ENCODE results near the gene COL15A1.

DNA sequence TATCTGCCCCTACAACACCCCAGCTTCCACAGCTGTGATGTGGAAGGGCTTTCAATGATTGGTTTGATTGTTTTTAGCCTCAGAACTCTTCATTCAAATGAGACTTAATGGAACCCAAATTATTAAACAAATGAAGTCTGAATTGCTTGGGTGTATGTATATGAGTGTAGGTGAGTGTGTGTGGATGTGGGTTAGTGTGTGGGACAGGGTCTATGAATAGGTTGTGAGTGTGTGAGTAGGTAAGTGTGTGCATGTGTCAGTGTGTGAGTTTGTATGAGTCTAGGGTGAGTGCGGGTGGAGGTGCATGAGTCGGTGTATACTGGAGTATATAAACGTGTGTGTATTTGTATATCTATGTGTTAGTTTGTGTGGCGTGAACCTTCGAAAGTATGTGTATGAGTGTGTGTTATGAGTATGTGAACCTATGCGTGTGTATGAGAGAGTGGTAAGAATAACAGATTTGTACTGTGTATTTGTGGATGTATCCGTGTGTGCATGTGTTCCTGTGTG, 26.9 kb downstream of the COL15A1 start:
- TF ChIP-seq POLR2AphosphoS5 (IDR thresholded peaks at IDR 0.05; ENCODE audit: low read depth) (no peak), CTCF (IDR thresholded peaks at IDR 0.05; ENCODE audit: insufficient read depth, low read length) (no peak)
- TF ChIP-seq, protein P1, sequence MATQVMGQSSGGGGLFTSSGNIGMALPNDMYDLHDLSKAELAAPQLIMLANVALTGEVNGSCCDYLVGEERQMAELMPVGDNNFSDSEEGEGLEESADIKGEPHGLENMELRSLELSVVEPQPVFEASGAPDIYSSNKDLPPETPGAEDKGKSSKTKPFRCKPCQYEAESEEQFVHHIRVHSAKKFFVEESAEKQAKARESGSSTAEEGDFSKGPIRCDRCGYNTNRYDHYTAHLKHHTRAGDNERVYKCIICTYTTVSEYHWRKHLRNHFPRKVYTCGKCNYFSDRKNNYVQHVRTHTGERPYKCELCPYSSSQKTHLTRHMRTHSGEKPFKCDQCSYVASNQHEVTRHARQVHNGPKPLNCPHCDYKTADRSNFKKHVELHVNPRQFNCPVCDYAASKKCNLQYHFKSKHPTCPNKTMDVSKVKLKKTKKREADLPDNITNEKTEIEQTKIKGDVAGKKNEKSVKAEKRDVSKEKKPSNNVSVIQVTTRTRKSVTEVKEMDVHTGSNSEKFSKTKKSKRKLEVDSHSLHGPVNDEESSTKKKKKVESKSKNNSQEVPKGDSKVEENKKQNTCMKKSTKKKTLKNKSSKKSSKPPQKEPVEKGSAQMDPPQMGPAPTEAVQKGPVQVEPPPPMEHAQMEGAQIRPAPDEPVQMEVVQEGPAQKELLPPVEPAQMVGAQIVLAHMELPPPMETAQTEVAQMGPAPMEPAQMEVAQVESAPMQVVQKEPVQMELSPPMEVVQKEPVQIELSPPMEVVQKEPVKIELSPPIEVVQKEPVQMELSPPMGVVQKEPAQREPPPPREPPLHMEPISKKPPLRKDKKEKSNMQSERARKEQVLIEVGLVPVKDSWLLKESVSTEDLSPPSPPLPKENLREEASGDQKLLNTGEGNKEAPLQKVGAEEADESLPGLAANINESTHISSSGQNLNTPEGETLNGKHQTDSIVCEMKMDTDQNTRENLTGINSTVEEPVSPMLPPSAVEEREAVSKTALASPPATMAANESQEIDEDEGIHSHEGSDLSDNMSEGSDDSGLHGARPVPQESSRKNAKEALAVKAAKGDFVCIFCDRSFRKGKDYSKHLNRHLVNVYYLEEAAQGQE (IDR thresholded peaks at IDR 0.05; ENCODE audit: insufficient replicate concordance, low read depth): no peak
